ENCODE data around the gene PSMB3.

DNA sequence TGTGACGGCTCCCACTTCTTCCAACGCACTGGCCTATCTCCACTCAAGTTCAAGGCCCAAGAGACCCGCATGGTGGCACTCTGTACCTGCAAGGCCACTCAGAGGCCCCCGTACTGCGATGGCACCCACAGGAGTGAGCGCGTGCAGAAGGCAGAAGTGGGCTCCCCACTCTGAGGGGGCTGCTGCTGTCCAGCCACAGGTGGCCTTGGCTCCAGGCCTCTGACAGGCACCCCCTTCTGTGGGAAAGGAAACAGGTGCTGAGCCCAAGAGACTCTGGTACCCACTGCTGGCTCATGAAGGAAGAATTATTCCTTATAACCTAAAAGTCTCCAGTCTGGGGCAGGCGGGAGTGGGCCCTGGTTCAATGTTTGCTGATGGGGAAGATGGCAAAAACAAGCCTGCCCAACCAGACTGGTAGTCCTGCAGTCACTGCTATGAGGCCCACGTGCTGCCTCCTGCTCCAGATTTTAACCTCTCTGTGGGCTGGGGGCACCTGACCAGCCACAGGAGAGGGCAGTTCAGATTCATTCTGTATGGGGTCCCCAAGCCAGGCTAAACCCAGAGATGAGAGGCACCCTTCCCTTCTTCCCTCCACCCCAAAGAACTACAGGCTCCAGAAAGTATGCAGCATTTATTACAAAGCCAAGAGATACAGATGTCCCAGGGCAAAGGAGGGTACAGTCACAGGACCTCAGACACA, 19.1 kb upstream of the PSMB3 start:
- TF ChIP-seq, protein P1, sequence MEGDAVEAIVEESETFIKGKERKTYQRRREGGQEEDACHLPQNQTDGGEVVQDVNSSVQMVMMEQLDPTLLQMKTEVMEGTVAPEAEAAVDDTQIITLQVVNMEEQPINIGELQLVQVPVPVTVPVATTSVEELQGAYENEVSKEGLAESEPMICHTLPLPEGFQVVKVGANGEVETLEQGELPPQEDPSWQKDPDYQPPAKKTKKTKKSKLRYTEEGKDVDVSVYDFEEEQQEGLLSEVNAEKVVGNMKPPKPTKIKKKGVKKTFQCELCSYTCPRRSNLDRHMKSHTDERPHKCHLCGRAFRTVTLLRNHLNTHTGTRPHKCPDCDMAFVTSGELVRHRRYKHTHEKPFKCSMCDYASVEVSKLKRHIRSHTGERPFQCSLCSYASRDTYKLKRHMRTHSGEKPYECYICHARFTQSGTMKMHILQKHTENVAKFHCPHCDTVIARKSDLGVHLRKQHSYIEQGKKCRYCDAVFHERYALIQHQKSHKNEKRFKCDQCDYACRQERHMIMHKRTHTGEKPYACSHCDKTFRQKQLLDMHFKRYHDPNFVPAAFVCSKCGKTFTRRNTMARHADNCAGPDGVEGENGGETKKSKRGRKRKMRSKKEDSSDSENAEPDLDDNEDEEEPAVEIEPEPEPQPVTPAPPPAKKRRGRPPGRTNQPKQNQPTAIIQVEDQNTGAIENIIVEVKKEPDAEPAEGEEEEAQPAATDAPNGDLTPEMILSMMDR (conservative IDR thresholded peaks at IDR 0.05; ENCODE audit: low read length): no peak
- no peak for TF ChIP-seq EZH2phosphoT487 (IDR thresholded peaks at IDR 0.05; ENCODE audit: borderline replicate concordance, low read depth, low read length)
